IMR-90 (cell line): ENCODE data around the gene DOCK9. TPM values are rescaled to one million over a fixed set of nuclear protein-coding genes. Genes with fewer than 3 reads are reported as not detected.
A peak's percentile ranks its signal among the peaks of the same experiment; 100 is the strongest.

Source experiments
- ATAC-seq: fragments of 200-7000 bp; cut with Tn5 transposase; 2 replicates; pipeline ENCODE4 v1.9.1; 2020; ENCODE audit warnings: low read depth, mild to moderate bottlenecking, moderate library complexity
- BruUV-seq: library from RNA; stranded (reverse); fragments of 400-500 nt; replicated peaks from 2 replicates; lab custom pipeline; 2021; lab: Mats Ljungman, UMichigan
- CTCF ChIA-PET: fragments of 300-600 bp; formaldehyde crosslinking; extraction: SDS; loops from one replicate; lab custom pipeline; 2021; ENCODE audit warnings: antibody characterized with exemption; lab: Yijun Ruan, JAX
- POLR2A ChIA-PET: fragments of 300-600 bp; sonication (Branson Sonifier 250); formaldehyde crosslinking; loops from one replicate; lab custom pipeline; 2022; ENCODE audit warnings: antibody characterized with exemption; ENCODE audit not compliant: unreplicated experiment; lab: Charles Lee
- DNase-seq: peaks from one replicate; pipeline ENCODE4 v3.0.0; 2013
- H2AFZ ChIP-seq: replicated peaks from 2 replicates; pipeline ENCODE3; 2013; ENCODE audit warnings: low read length, mild to moderate bottlenecking; ENCODE audit not compliant: poor library complexity
- H2AK5ac ChIP-seq: 2 replicates; pipeline ENCODE4 v1.6.1; 2013; ENCODE audit warnings: low read depth, low read length, inconsistent platforms
- H2AK9ac ChIP-seq: replicated peaks from 2 replicates; pipeline ENCODE3; 2013; ENCODE audit warnings: mild to moderate bottlenecking, low read depth, low read length, moderate library complexity; ENCODE audit not compliant: poor library complexity
- H2BK120ac ChIP-seq: 2 replicates; pipeline ENCODE4 v1.6.1; 2013; ENCODE audit warnings: low read depth, low read length, inconsistent platforms
- H2BK15ac ChIP-seq: 3 replicates; pipeline ENCODE4 v1.6.1; 2013; ENCODE audit warnings: low read depth, low read length, inconsistent platforms
- H2BK20ac ChIP-seq: 2 replicates; pipeline ENCODE4 v1.6.1; 2013; ENCODE audit warnings: low read depth, mild to moderate bottlenecking, inconsistent platforms, low read length, moderate library complexity
- H2BK5ac ChIP-seq: 2 replicates; pipeline ENCODE4 v1.6.1; 2013; ENCODE audit warnings: mild to moderate bottlenecking, low read depth, low read length, inconsistent platforms; ENCODE audit not compliant: poor library complexity, severe bottlenecking
- H3K14ac ChIP-seq: replicated peaks from 2 replicates; pipeline ENCODE4 v1.6.1; 2013; ENCODE audit warnings: low read depth, low read length, inconsistent platforms
- H3K18ac ChIP-seq: 2 replicates; pipeline ENCODE4 v1.6.1; 2013; ENCODE audit warnings: low read depth, low read length, control low read depth
- H3K23ac ChIP-seq: 2 replicates; pipeline ENCODE4 v1.6.1; 2013; ENCODE audit warnings: low read depth, low read length, inconsistent platforms
- H3K27ac ChIP-seq: 2 replicates; pipeline ENCODE4 v1.5.1; 2013; ENCODE audit warnings: mild to moderate bottlenecking, control low read depth, low read length; ENCODE audit not compliant: insufficient read depth
- H3K27me3 ChIP-seq: 2 replicates; pipeline ENCODE4 v1.6.1; 2013; ENCODE audit warnings: low read length; ENCODE audit not compliant: control insufficient read depth, insufficient read depth
- H3K36me3 ChIP-seq: 2 replicates; pipeline ENCODE4 v1.6.1; 2013; ENCODE audit warnings: low read length, mixed read lengths; ENCODE audit not compliant: control insufficient read depth, insufficient read depth
- H3K4ac ChIP-seq: 2 replicates; pipeline ENCODE4 v1.6.1; 2013; ENCODE audit warnings: low read depth, low read length, inconsistent platforms
- H3K4me1 ChIP-seq: 2 replicates; pipeline ENCODE4 v1.6.1; 2013; ENCODE audit warnings: low read length, mixed read lengths; ENCODE audit not compliant: control insufficient read depth, insufficient read depth
- H3K4me2 ChIP-seq: 2 replicates; pipeline ENCODE4 v1.6.1; 2013; ENCODE audit warnings: low read depth, mild to moderate bottlenecking, control low read depth, low read length, moderate library complexity
- H3K4me3 ChIP-seq: 2 replicates; pipeline ENCODE4 v1.5.1; 2013; ENCODE audit warnings: low read depth, mild to moderate bottlenecking, control low read depth, low read length, moderate library complexity; ENCODE audit not compliant: insufficient read depth
- H3K56ac ChIP-seq: 2 replicates; pipeline ENCODE4 v1.6.1; 2013; ENCODE audit warnings: low read length, inconsistent platforms; ENCODE audit not compliant: insufficient read depth; ENCODE audit errors: extremely low read depth
- H3K79me1 ChIP-seq, 2 experiments: 2 replicates each; pipeline ENCODE4 v1.6.1; 2013; ENCODE audit warnings: low read length in 2 of 2, inconsistent platforms in 1 of 2, low read depth in 1 of 2
- H3K9ac ChIP-seq: 2 replicates; pipeline ENCODE4 v1.6.1; 2013; ENCODE audit warnings: low read depth, low read length, control low read depth
- H3K9me1 ChIP-seq: 2 replicates; pipeline ENCODE4 v1.6.1; 2013; ENCODE audit warnings: low read length, inconsistent platforms; ENCODE audit not compliant: insufficient read depth
- H3K9me3 ChIP-seq: 2 replicates; pipeline ENCODE4 v1.6.1; 2013; ENCODE audit warnings: low read length; ENCODE audit not compliant: control insufficient read depth, insufficient read depth
- H4K20me1 ChIP-seq: 2 replicates; pipeline ENCODE4 v1.6.1; 2013; ENCODE audit warnings: low read length, inconsistent platforms; ENCODE audit not compliant: insufficient read depth
- H4K5ac ChIP-seq: 2 replicates; pipeline ENCODE4 v1.6.1; 2013; ENCODE audit warnings: mild to moderate bottlenecking, low read depth, low read length, control low read depth
- H4K8ac ChIP-seq, 2 experiments: 2 replicates each; pipeline ENCODE4 v1.6.1; 2013; ENCODE audit warnings: low read depth in 2 of 2, low read length in 2 of 2, control low read depth in 1 of 2, inconsistent platforms in 1 of 2
- H4K91ac ChIP-seq: 2 replicates; pipeline ENCODE4 v1.6.1; 2013; ENCODE audit warnings: low read depth, low read length, inconsistent platforms; ENCODE audit not compliant: insufficient read depth
- BHLHE40 ChIP-seq: fragments of 150-350 bp; IDR thresholded peaks from 2 replicates; pipeline ENCODE4 v1.6.1; 2016; ENCODE audit warnings: mild to moderate bottlenecking, low read depth, low read length
- CEBPB ChIP-seq: IDR thresholded peaks from 2 replicates; pipeline ENCODE4 v1.6.1; 2012; ENCODE audit warnings: low read depth, low read length, improper control_type of control experiment
- CHD1 ChIP-seq: IDR thresholded peaks from 2 replicates; pipeline ENCODE4 v1.6.1; 2012; ENCODE audit warnings: low read depth, low read length, improper control_type of control experiment
- FOS ChIP-seq: fragments of 150-350 bp; IDR thresholded peaks from 2 replicates; pipeline ENCODE4 v1.6.1; 2016; ENCODE audit warnings: low read depth, low read length
- MAFK ChIP-seq: IDR thresholded peaks from 2 replicates; pipeline ENCODE4 v1.6.1; 2012; ENCODE audit warnings: low read depth, low read length, improper control_type of control experiment
- MAZ ChIP-seq: IDR thresholded peaks from 2 replicates; pipeline ENCODE4 v1.6.1; 2012; ENCODE audit warnings: low read depth, mild to moderate bottlenecking, low read length, improper control_type of control experiment, moderate library complexity, borderline replicate concordance
- MXI1 ChIP-seq: IDR thresholded peaks from 2 replicates; pipeline ENCODE4 v1.6.1; 2012; ENCODE audit warnings: low read depth, mild to moderate bottlenecking, low read length, moderate library complexity, borderline replicate concordance
- NFE2L2 ChIP-seq: fragments of 150-350 bp; IDR thresholded peaks from 2 replicates; pipeline ENCODE4 v1.6.1; 2016; ENCODE audit warnings: low read depth, mild to moderate bottlenecking, low read length
- POLR2A ChIP-seq: IDR thresholded peaks from 2 replicates; pipeline ENCODE4 v1.6.1; 2012; ENCODE audit warnings: mild to moderate bottlenecking, low read depth, low read length
- RAD21 ChIP-seq: IDR thresholded peaks from 2 replicates; pipeline ENCODE4 v1.6.1; 2012; ENCODE audit warnings: low read length, improper control_type of control experiment
- RCOR1 ChIP-seq: IDR thresholded peaks from 2 replicates; pipeline ENCODE4 v1.6.1; 2012; ENCODE audit warnings: mild to moderate bottlenecking, low read length, improper control_type of control experiment; ENCODE audit not compliant: insufficient replicate concordance
- RFX5 ChIP-seq: IDR thresholded peaks from 2 replicates; pipeline ENCODE4 v1.8.0; 2012; ENCODE audit warnings: low read depth, mild to moderate bottlenecking, low read length, moderate library complexity
- SMC3 ChIP-seq: fragments of 150-350 bp; IDR thresholded peaks from 2 replicates; pipeline ENCODE4 v1.6.1; 2016; ENCODE audit warnings: low read depth, mild to moderate bottlenecking, antibody characterized with exemption, low read length, moderate library complexity
- WGBS, 2 experiments: methylation state at CpG; one replicate each; pipeline versions ENCODE4 v1.1.5 to v1.1.7; 2013; ENCODE audit warnings: missing lambda C conversion rate in 2 of 2; ENCODE audit not compliant: insufficient read length in 1 of 2; ENCODE audit errors: extremely low coverage in 2 of 2; 5-methylcytosine and 5-hydroxymethylcytosine counted together
- dilution Hi-C: fragments of 300-500 bp; cut with HindIII; formaldehyde crosslinking; loops from one replicate; pipeline ENCODE4 v1.14.3; 2018; ENCODE audit warnings: low sequenced_read_pairs; ENCODE audit not compliant: unreplicated experiment
- in situ Hi-C: fragments of 300-500 bp; cut with MboI; formaldehyde crosslinking; loops from 3 replicates; pipeline ENCODE4 v1.14.3; 2019; ENCODE audit warnings: low sequenced_read_pairs, inconsistent platforms, mixed read lengths
- intact Hi-C: fragments of 100-400 bp; cut with micrococcal nuclease; formaldehyde crosslinking; loops from 2 replicates; pipeline ENCODE4 v1.10.0; 2022
- polyA plus RNA-seq, 3 experiments: library from polyadenylated mRNA; depleted of rRNA; stranded (reverse); fragments of >200 nt; gene quantifications; 2 replicates each; pipeline ENCODE4 v1.2.3, GENCODE V29; 2012; ENCODE audit warnings: low replicate concordance in 1 of 3
- total RNA-seq: library from RNA; depleted of rRNA; stranded (reverse); fragments of >200 nt; gene quantifications from 2 replicates; pipeline ENCODE4 v1.2.3, GENCODE V29; 2012
- TF ChIP-seq, protein P1 (sequence below): fragments of 150-350 bp; IDR thresholded peaks from 2 replicates; pipeline ENCODE4 v1.6.1; 2017; ENCODE audit warnings: mild to moderate bottlenecking, antibody characterized with exemption, low read length, low read depth
- TF ChIP-seq, protein P2 (sequence below): fragments of 150-350 bp; IDR thresholded peaks from 2 replicates; pipeline ENCODE4 v1.6.1; 2016; ENCODE audit warnings: low read depth, mild to moderate bottlenecking, low read length, moderate library complexity, borderline replicate concordance
- TF ChIP-seq, protein P3 (sequence below): conservative IDR thresholded peaks from 2 replicates; pipeline ENCODE4 v1.5.1; 2012; ENCODE audit warnings: mild to moderate bottlenecking, low read depth, low read length, improper control_type of control experiment

The DOCK9 gene
- total and polyA plus RNA-seq, 2 of the 4 experiments (the other 2 are of a cell fraction) = 4.8 to 7.2 TPM

DNA sequence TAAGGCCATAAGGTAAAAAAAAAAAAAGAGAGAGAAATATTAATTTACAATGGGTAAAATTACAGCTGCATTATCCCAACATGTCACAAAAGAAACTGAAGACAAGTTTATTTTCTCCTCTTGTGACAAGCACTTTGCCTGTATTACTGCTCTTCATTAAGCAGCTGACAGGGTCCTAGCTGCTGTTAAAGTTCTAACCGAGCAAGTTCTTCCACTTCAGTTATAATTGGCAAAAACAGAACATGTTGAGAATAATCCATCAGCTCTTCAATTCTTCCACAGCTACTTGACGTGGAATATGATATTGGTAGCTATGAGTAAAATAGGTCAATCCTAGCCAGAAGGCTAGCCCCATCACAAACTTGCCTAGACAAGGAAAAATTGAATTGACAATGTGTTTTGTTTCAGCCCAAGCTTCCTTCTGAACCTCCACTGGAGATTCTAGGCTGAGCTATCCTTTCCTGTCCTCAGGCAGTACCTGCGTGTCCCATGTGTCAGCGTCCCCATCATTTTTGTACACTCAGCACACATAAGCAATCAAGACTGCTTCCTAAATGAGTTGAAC is 32.2 kb upstream of the DOCK9 start:
- H3K4me2 ChIP-seq = no peak overlapping the region
- ChIA-PET CTCF (no interaction called here), POLR2A (no interaction called here)
- BruUV-seq = no TSS peak
- H4K91ac ChIP-seq = no peak overlapping the region
- H3K9me3 ChIP-seq = no peaks in the 10 kb centered on the region
- no peak overlapping the region for H3K14ac ChIP-seq
- ATAC-seq (no peak), DNase-seq (no peak)
- H2AK5ac ChIP-seq = no peak overlapping the region
- no peaks in the 10 kb centered on the region for H3K36me3 ChIP-seq
- H2BK20ac ChIP-seq = no peak overlapping the region
- no peak overlapping the region for H3K4me3 ChIP-seq
- H3K9me1 ChIP-seq = no peaks in the 10 kb centered on the region; the same call in 1 of the 2 replicates
- no peak overlapping the region for H2BK120ac ChIP-seq
- no peak overlapping the region for H2BK5ac ChIP-seq
- H2AK9ac ChIP-seq = no peak overlapping the region
- H3K27me3 ChIP-seq = peaks cover 1% of the 10 kb centered on the region; the same call in 1 of the 2 replicates
- peak overlapping the region; percentile 18; the same call in 1 of the 2 replicates for H3K23ac ChIP-seq
- no peak overlapping the region for H3K56ac ChIP-seq
- no peaks in the 10 kb centered on the region for H4K20me1 ChIP-seq
- H2AFZ ChIP-seq = no peak overlapping the region
- TF ChIP-seq BHLHE40 = no peak
- no peak for TF ChIP-seq RAD21
- no peak for TF ChIP-seq MXI1
- TF ChIP-seq, protein P1, sequence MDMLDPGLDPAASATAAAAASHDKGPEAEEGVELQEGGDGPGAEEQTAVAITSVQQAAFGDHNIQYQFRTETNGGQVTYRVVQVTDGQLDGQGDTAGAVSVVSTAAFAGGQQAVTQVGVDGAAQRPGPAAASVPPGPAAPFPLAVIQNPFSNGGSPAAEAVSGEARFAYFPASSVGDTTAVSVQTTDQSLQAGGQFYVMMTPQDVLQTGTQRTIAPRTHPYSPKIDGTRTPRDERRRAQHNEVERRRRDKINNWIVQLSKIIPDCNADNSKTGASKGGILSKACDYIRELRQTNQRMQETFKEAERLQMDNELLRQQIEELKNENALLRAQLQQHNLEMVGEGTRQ = no peak
- no peak for TF ChIP-seq MAFK
- TF ChIP-seq MAZ = no peak
- no peak for TF ChIP-seq POLR2A
- no peak for TF ChIP-seq RCOR1
- TF ChIP-seq RFX5 = no peak
- TF ChIP-seq NFE2L2 = no peak
- TF ChIP-seq, protein P2, sequence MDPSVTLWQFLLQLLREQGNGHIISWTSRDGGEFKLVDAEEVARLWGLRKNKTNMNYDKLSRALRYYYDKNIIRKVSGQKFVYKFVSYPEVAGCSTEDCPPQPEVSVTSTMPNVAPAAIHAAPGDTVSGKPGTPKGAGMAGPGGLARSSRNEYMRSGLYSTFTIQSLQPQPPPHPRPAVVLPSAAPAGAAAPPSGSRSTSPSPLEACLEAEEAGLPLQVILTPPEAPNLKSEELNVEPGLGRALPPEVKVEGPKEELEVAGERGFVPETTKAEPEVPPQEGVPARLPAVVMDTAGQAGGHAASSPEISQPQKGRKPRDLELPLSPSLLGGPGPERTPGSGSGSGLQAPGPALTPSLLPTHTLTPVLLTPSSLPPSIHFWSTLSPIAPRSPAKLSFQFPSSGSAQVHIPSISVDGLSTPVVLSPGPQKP = no peak
- TF ChIP-seq CHD1 = no peak
- TF ChIP-seq SMC3 = no peak
- TF ChIP-seq, protein P3, sequence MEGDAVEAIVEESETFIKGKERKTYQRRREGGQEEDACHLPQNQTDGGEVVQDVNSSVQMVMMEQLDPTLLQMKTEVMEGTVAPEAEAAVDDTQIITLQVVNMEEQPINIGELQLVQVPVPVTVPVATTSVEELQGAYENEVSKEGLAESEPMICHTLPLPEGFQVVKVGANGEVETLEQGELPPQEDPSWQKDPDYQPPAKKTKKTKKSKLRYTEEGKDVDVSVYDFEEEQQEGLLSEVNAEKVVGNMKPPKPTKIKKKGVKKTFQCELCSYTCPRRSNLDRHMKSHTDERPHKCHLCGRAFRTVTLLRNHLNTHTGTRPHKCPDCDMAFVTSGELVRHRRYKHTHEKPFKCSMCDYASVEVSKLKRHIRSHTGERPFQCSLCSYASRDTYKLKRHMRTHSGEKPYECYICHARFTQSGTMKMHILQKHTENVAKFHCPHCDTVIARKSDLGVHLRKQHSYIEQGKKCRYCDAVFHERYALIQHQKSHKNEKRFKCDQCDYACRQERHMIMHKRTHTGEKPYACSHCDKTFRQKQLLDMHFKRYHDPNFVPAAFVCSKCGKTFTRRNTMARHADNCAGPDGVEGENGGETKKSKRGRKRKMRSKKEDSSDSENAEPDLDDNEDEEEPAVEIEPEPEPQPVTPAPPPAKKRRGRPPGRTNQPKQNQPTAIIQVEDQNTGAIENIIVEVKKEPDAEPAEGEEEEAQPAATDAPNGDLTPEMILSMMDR = no peak
- no peak for TF ChIP-seq FOS
- no peak for TF ChIP-seq CEBPB
- H3K18ac ChIP-seq = no peak overlapping the region
- dilution Hi-C loops (no loop called here), in situ Hi-C loops (no loop called here), intact Hi-C loops (no loop called here)
- no peak overlapping the region for H3K4ac ChIP-seq
- no peaks in the 10 kb centered on the region for H3K4me1 ChIP-seq
- H3K27ac ChIP-seq = no peak overlapping the region
- WGBS, 2 experiments = no CpG with 5 or more reads among the region's 4 CpGs
- 0 out of 4 replicates have a peak, but pooled peaks cover 0 to 3% of the 10 kb centered on the region in 2 experiments for H3K79me1 ChIP-seq
- H4K5ac ChIP-seq = no peak overlapping the region
- no peak overlapping the region for H4K8ac ChIP-seq
- no peak overlapping the region for H2BK15ac ChIP-seq
- no peak overlapping the region for H3K9ac ChIP-seq
